Measurements from ENCODE around the gene SELPLG. TPM values are rescaled to one million over a fixed set of nuclear protein-coding genes. Genes with fewer than 3 reads are reported as not detected.

Gene SELPLG
- total and polyA plus RNA-seq, 2 donors (not counting 1 experiment from before 2014, with no cell fraction given), result 6.1 to 8.0 TPM

- peaks cover 41% of the 10 kb centered on the region for H3K4me1 Mint-ChIP-seq
- H3K4me1 ChIP-seq (ENCODE audit: control insufficient read depth in 2 of 2, insufficient read depth in 2 of 2, low read length in 2 of 2), result peaks cover 45 to 47% of the 10 kb centered on the region in 2 donors
- no peak overlapping the region for H3K27ac ChIP-seq (ENCODE audit: low read length in 2 of 2)
- H3K4me3 Mint-ChIP-seq, result no peak overlapping the region
- no peaks in the 10 kb centered on the region for H3K27me3 Mint-ChIP-seq
- H3K9ac ChIP-seq (ENCODE audit: low read length), result no peak overlapping the region
- no peak for DNase-seq
- H3K4me3 ChIP-seq (ENCODE audit: control extremely low read depth in 1 of 5, extremely low read depth in 1 of 5, insufficient read depth in 1 of 5, low read depth in 2 of 5, low read length in 4 of 5), result no peak overlapping the region
- intact Hi-C loops (cut with micrococcal nuclease), result no loop called here
- H2AFZ ChIP-seq (ENCODE audit: insufficient read depth, low read depth, low read length, poor library complexity, severe bottlenecking), result no peak overlapping the region
- no peak for ATAC-seq (ENCODE audit: low read depth)
- peaks cover 44% of the 10 kb centered on the region for H3K79me2 ChIP-seq (ENCODE audit: control insufficient read depth, insufficient read depth, low read length)
- POLR2A ChIA-PET, result no interaction called here
- no peak overlapping the region for H3K27ac Mint-ChIP-seq
- no peak overlapping the region for H3K4me2 ChIP-seq (replicated peaks; ENCODE audit: low read depth, low read length, poor library complexity, severe bottlenecking)
- no peaks in the 10 kb centered on the region for H4K20me1 ChIP-seq (ENCODE audit: control insufficient read depth, insufficient read depth, low read length, poor library complexity, severe bottlenecking)
- no peaks in the 10 kb centered on the region for H3K9me3 Mint-ChIP-seq (ENCODE audit: insufficient read depth)
- TF ChIP-seq, protein P1, sequence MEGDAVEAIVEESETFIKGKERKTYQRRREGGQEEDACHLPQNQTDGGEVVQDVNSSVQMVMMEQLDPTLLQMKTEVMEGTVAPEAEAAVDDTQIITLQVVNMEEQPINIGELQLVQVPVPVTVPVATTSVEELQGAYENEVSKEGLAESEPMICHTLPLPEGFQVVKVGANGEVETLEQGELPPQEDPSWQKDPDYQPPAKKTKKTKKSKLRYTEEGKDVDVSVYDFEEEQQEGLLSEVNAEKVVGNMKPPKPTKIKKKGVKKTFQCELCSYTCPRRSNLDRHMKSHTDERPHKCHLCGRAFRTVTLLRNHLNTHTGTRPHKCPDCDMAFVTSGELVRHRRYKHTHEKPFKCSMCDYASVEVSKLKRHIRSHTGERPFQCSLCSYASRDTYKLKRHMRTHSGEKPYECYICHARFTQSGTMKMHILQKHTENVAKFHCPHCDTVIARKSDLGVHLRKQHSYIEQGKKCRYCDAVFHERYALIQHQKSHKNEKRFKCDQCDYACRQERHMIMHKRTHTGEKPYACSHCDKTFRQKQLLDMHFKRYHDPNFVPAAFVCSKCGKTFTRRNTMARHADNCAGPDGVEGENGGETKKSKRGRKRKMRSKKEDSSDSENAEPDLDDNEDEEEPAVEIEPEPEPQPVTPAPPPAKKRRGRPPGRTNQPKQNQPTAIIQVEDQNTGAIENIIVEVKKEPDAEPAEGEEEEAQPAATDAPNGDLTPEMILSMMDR (IDR thresholded peaks at IDR 0.05), result no peak
- no peak for TF ChIP-seq EZH2 (IDR thresholded peaks at IDR 0.05; ENCODE audit: borderline replicate concordance, insufficient read depth, low read depth, low read length, poor library complexity, severe bottlenecking)
- CTCF ChIA-PET, result interaction anchor here (0.9 to 11.7 kb wide), 11 partner anchors 11 to 284 kb away, joined by 3 to 312 read pairs (median 4); partner anchors contain the start of gene SELPLG
- no CpG with 5 or more reads among the region's 1 CpG for WGBS (ENCODE audit: insufficient coverage)
- peaks cover 3 to 5% of the 10 kb centered on the region in 2 experiments for H3K36me3 ChIP-seq (replicated peaks in 1 of 2; ENCODE audit: control extremely low read depth in 1 of 2, control insufficient read depth in 1 of 2, extremely low read depth in 1 of 2, insufficient read depth in 2 of 2, low read length in 1 of 2)
- no peaks in the 10 kb centered on the region for H3K27me3 ChIP-seq (replicated peaks in 1 of 4; ENCODE audit: control extremely low read depth in 1 of 4, control insufficient read depth in 3 of 4, insufficient read depth in 4 of 4, low read length in 3 of 4)
- no peaks in the 10 kb centered on the region for H3K9me3 ChIP-seq (ENCODE audit: control extremely low read depth in 1 of 3, control insufficient read depth in 2 of 3, insufficient read depth in 1 of 3, low read length in 2 of 3)
These were observed 34.8 kb upstream of the SELPLG start for GRCh38 chr12:108668542-108668941.

DNA sequence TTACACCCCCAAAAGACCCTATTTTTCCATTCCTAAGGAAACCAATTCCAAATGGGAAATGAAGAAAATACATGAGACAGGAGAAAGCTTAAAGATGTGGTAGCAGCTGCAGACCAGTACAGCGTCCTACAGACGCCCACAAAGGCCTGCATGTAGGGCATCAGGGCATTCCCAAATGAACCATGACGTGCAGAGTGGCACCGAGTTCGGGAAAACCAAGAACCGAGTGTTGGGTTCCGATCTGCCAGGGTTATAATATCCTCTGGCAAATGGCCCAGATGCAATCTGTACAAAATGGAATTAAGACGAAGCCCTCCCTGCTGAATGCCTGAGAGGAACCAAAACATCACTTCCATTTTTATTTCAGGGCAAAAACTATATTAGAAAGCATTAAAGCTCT is 34.4 kb upstream of the SELPLG start:
- H4K20me1 ChIP-seq (ENCODE audit: control insufficient read depth, insufficient read depth, low read length, poor library complexity, severe bottlenecking), result no peaks in the 10 kb centered on the region
- no peak overlapping the region for H3K27ac Mint-ChIP-seq
- H3K9me3 Mint-ChIP-seq (ENCODE audit: insufficient read depth), result no peaks in the 10 kb centered on the region
- H3K4me3 Mint-ChIP-seq, result no peak overlapping the region
- H3K9ac ChIP-seq (ENCODE audit: low read length), result no peak overlapping the region
- DNase-seq, result no peak
- no peaks in the 10 kb centered on the region for H3K27me3 Mint-ChIP-seq
- TF ChIP-seq, protein P1 (IDR thresholded peaks at IDR 0.05), result no peak
- no peak for TF ChIP-seq EZH2 (IDR thresholded peaks at IDR 0.05; ENCODE audit: borderline replicate concordance, insufficient read depth, low read depth, low read length, poor library complexity, severe bottlenecking)
- no peak overlapping the region for H3K4me2 ChIP-seq (replicated peaks; ENCODE audit: low read depth, low read length, poor library complexity, severe bottlenecking)
- no peaks in the 10 kb centered on the region for H3K27me3 ChIP-seq (replicated peaks in 1 of 4; ENCODE audit: control extremely low read depth in 1 of 4, control insufficient read depth in 3 of 4, insufficient read depth in 4 of 4, low read length in 3 of 4)
- no peaks in the 10 kb centered on the region for H3K9me3 ChIP-seq (ENCODE audit: control extremely low read depth in 1 of 3, control insufficient read depth in 2 of 3, insufficient read depth in 1 of 3, low read length in 2 of 3)
- peaks cover 46% of the 10 kb centered on the region for H3K4me1 Mint-ChIP-seq
- no peak for ATAC-seq (ENCODE audit: low read depth)
- ChIA-PET POLR2A (no interaction called here), CTCF (interaction anchor here (0.9 to 11.7 kb wide), 7 partner anchors 31 to 284 kb away, joined by 3 to 312 read pairs (median 132); partner anchors contain the start of genes ISCU, SART3 and SELPLG)
- intact Hi-C loops (cut with micrococcal nuclease), result no loop called here
- H3K36me3 ChIP-seq (replicated peaks in 1 of 2; ENCODE audit: control extremely low read depth in 1 of 2, control insufficient read depth in 1 of 2, extremely low read depth in 1 of 2, insufficient read depth in 2 of 2, low read length in 1 of 2), result peaks cover 3 to 5% of the 10 kb centered on the region in 2 experiments
- H3K4me3 ChIP-seq (ENCODE audit: control extremely low read depth in 1 of 5, extremely low read depth in 1 of 5, insufficient read depth in 1 of 5, low read depth in 2 of 5, low read length in 4 of 5), result no peak overlapping the region
- peaks cover 47% of the 10 kb centered on the region for H3K79me2 ChIP-seq (ENCODE audit: control insufficient read depth, insufficient read depth, low read length)
- no peak overlapping the region for H2AFZ ChIP-seq (ENCODE audit: insufficient read depth, low read depth, low read length, poor library complexity, severe bottlenecking)
- 94% methylated on average over 7 of the region's 8 CpGs for WGBS (ENCODE audit: insufficient coverage)
- H3K4me1 ChIP-seq (ENCODE audit: control insufficient read depth in 2 of 2, insufficient read depth in 2 of 2, low read length in 2 of 2), result peaks cover 50 to 52% of the 10 kb centered on the region in 2 donors
- no peak overlapping the region for H3K27ac ChIP-seq (ENCODE audit: low read length in 2 of 2)
